SK-N-SH treated with all-trans-retinoic acid at 6 μM for 48 hours (cell line): ENCODE measurements around the gene SAC3D1.

Experiments
- SNAI2 ChIP-seq: fragments of 250-450 bp; sonication (Bioruptor Pico); IDR thresholded peaks from 2 replicates; pipeline ENCODE4 v1.5.0; 2020; ENCODE audit warnings: mild to moderate bottlenecking, moderate library complexity
- ZC3H10 ChIP-seq: fragments of 250-450 bp; sonication (Bioruptor Pico); IDR thresholded peaks from 2 replicates; pipeline ENCODE4 v1.5.1; 2021; ENCODE audit warnings: mild to moderate bottlenecking, moderate library complexity
- ZFP3 ChIP-seq: fragments of 250-450 bp; sonication (Bioruptor Pico); IDR thresholded peaks from 2 replicates; pipeline ENCODE4 v1.5.0; 2020; ENCODE audit warnings: mild to moderate bottlenecking, moderate library complexity
- TF ChIP-seq, protein P1 (sequence below): fragments of 250-450 bp; sonication (Bioruptor Pico); IDR thresholded peaks from 2 replicates; pipeline ENCODE4 v1.5.1; 2021; ENCODE audit warnings: mild to moderate bottlenecking, moderate library complexity

DNA sequence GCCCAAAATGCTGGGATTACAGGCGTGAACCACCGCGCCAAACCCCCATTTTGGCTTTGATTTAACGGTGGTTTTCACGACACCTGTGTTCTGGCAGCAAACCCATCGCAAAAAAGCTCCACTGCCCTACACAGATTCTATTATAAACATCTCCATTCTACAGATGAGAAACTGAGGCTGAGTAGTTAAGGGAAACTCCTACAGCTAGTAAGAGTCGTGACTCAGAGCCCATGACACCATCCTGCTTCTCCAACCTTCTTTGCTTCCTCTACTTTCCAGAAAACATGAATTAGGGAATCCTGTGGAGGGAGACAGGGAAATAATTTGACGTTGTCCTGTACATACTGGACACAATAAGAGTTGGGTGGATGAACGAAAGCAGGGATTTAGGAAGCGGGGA, 14.2 kb upstream of the SAC3D1 start:
- TF ChIP-seq, protein P1, sequence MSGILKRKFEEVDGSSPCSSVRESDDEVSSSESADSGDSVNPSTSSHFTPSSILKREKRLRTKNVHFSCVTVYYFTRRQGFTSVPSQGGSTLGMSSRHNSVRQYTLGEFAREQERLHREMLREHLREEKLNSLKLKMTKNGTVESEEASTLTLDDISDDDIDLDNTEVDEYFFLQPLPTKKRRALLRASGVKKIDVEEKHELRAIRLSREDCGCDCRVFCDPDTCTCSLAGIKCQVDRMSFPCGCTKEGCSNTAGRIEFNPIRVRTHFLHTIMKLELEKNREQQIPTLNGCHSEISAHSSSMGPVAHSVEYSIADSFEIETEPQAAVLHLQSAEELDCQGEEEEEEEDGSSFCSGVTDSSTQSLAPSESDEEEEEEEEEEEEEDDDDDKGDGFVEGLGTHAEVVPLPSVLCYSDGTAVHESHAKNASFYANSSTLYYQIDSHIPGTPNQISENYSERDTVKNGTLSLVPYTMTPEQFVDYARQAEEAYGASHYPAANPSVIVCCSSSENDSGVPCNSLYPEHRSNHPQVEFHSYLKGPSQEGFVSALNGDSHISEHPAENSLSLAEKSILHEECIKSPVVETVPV (CRISPR knock-in tag) = no peak
- TF ChIP-seq SNAI2 (CRISPR knock-in tag) (no peak), ZC3H10 (CRISPR knock-in tag) (no peak), ZFP3 (CRISPR knock-in tag) (no peak)
